ENCODE results near the gene CNOT6L.
A peak's percentile ranks its signal among the peaks of the same experiment; 100 is the strongest.
"Not testable (repeated sequence)": the region's sequence is repeated elsewhere in the genome, so short reads cannot be mapped to it uniquely, and the experiment has no call there.

CNOT6L gene

GRCh38 chr4:77819843-77820648 is 878 bp upstream of the CNOT6L start:
- DNase-seq, result peak; percentile 92

GRCh38 chr4:77819404-77819842 is 255 bp upstream of the CNOT6L start:
- no peak for DNase-seq

DNA sequence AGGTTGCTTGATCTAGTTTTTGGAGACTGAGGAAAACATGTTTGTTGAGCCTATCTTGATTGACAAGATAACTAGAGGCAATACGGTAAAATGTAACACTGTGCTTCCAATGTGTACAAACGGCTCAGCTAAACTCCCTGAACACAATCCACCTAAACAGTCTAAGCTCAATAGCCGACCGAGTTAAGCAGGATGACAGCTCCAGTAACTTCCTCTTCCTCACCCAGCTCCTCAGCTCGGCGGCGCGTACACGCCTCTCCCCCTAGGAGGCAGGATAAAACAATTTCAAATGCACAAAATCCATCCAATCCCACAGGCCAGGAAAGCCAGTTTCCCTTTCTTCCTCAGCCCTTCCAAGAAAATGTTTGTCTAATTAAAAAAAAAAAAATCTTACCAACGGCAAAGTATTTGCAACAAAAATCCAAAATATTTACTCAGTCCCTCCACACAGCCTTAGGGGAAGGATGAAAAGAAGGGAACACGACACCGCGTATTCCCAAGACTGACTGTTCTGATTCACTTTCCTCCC is 1.0 kb downstream of the CNOT6L start:
- peak; percentile 46 for DNase-seq

GRCh38 chr4:77817304-77818072 is 1.7 kb downstream of the CNOT6L start:
- DNase-seq, result no peak

GRCh38 chr4:77816546-77816945 is 2.6 kb downstream of the CNOT6L start:
- no peak for DNase-seq

DNA sequence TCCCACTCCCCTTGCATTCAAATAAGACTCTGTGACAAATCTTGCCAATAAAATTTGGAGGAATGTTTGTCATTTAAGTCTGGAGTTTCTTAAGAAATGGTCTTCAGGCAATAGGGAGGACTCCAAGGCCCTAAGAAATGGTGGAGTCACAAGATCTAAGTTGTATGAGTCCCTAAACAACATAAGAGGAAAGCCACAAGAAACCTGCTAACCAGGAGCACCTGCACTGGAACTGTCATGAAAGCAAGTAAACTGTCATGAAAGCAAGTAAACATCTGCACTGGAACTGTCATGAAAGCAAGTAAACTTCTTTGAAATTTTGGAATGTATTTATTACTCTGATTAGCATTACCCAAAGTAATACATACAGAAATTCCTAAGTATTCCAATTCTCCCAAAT is 3.5 kb downstream of the CNOT6L start:
- peak; percentile 32 for DNase-seq

- no peak for DNase-seq
These were observed 13.3 kb downstream of the CNOT6L start for GRCh38 chr4:77805840-77806239.

GRCh38 chr4:77804471-77804870 is 14.7 kb downstream of the CNOT6L start:
- no peak for DNase-seq

- DNase-seq, result no peak
These were observed 16.8 kb downstream of the CNOT6L start for GRCh38 chr4:77802402-77802801.

DNA sequence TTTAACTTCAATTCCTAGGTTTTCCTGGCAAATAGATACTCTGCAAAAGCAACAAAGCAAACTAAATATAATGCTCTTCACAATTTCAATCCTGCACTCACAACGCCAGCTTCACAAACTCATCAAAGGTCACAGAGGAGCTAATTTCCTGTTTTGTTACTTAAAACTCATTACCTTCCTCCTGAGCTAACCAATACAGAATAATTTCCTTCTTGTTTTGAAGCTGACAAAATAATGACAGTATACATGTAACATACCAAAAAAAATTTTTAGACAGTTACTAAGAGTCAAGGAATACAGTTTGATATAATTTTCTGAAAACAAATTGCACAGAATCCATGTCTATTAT is 17.9 kb downstream of the CNOT6L start:
- peak; percentile 53 for DNase-seq

- DNase-seq, result no peak
These were observed 18.5 kb downstream of the CNOT6L start for GRCh38 chr4:77800483-77801259.

GRCh38 chr4:77800077-77800476 is 19.1 kb downstream of the CNOT6L start:
- DNase-seq, result no peak

DNA sequence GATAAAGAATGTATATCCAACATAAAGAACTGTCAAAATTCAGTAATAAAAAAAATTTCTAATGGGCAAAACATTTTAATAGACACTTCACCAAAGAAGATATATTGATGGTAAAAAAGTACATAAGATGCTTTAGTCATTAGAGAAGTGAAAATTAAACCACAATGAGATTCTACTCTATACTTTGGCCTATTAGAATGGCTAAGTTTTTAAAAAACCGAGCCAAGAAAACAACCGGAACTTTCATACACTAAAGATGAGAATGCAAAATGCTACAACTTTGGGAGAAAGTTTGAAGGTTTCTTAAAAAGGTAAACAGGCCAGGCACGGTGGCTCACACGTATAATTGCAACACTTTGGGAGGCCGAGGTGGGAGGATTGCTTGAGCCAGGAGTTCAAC is 20.8 kb downstream of the CNOT6L start:
- no peak for DNase-seq

GRCh38 chr4:77797239-77797638 is 21.9 kb downstream of the CNOT6L start:
- no peak for DNase-seq

GRCh38 chr4:77795326-77795725 is 23.8 kb downstream of the CNOT6L start:
- DNase-seq, result no peak

- DNase-seq, result no peak
These were observed 29.0 kb downstream of the CNOT6L start for GRCh38 chr4:77790146-77790545.

DNA sequence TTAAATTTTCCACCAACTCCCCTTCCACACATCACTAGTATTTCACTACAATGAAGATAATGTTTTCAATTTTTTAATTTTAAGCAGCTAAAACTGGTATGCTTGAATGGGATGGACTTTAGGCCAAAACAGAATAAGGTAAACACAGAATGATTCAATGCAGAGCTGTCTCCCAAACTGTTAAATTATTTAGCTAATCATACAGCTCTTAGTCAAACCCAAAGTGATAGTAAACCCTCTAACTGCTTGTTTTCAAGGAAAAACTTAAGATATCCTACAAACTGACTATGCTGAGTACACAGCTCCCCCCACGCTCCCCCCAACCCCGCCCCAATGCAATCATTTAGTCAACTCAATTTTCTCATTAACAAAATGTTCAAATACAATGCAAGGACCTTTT is 30.2 kb downstream of the CNOT6L start:
- no peak for DNase-seq

- DNase-seq, result no peak
These were observed 31.2 kb downstream of the CNOT6L start for GRCh38 chr4:77787969-77788368.

GRCh38 chr4:77785669-77786068 is 33.5 kb downstream of the CNOT6L start:
- no peak for DNase-seq

- DNase-seq, result no peak
These were observed 35.3 kb downstream of the CNOT6L start for GRCh38 chr4:77783895-77784294.

DNA sequence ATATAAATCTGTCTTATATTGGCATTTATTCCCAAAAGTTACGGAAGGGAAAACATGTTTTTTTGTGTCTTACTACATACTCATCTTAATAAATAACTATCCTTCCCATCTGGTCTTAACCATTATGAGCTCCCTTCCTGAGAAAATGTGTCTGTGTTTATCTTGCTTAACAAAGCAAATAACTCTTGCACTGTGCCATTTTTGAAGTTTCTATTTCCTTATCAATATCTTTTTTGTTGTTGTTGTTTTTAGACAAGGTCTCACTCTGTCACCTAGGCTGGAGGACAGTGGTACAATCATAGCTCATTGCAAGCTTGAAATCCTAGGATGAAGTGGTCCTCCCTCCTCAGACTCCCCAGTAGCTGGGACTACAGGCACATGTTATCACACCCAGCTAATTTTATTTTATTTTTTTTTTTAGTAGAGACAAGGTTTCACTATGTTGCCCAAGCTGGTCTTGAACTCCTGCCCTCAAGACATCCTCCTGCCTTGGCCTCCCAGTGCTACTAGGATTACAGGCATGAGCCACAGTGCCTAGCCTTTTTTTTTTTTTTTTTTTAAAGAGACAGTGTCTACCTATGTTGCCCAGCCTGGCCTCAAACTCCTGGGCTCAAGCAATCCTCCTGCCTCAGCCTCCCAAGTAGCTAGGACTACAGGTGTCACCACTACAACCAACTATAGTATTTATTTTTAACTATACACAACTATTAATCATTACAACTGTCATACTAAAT is 36.9 kb downstream of the CNOT6L start:
- DNase-seq, result no peak

GRCh38 chr4:77780762-77781161 is 38.4 kb downstream of the CNOT6L start:
- DNase-seq, result not testable (repeated sequence)

Measured in CD4-positive, alpha-beta T cell treated with Interleukin-4 for 4 hours (primary cell).